Kidney tubule cell (primary cell): ENCODE measurements around the gene TRIM61.
"Not testable (repeated sequence)": the region's sequence is repeated elsewhere in the genome, so short reads cannot be mapped to it uniquely, and the experiment has no call there.

Source experiments
- DNase-seq: peaks from one replicate; pipeline ENCODE4 v3.0.0-alpha.2; 2018; ENCODE audit warnings: low spot score

TRIM61 gene

GRCh38 chr4:164956766-164957643 lies 20.5 kb downstream of the TRIM61 start:
- peak; percentile 81 for DNase-seq

- no peak for DNase-seq
Observed at GRCh38 chr4:164955107-164955805, 22.2 kb downstream of the TRIM61 start.

GRCh38 chr4:164952551-164952950 lies 24.9 kb downstream of the TRIM61 start:
- DNase-seq, result no peak

- DNase-seq, result no peak
Observed at GRCh38 chr4:164949448-164950143, 27.9 kb downstream of the TRIM61 start.

- DNase-seq, result no peak
Observed at GRCh38 chr4:164948975-164949374, 28.5 kb downstream of the TRIM61 start.

- not testable (repeated sequence) for DNase-seq
Observed at GRCh38 chr4:164948006-164948405, 29.5 kb downstream of the TRIM61 start.

- no peak for DNase-seq
Observed at GRCh38 chr4:164946810-164947209, 30.6 kb downstream of the TRIM61 start.

GRCh38 chr4:164945146-164945545 lies 32.3 kb downstream of the TRIM61 start:
- no peak for DNase-seq

GRCh38 chr4:164943192-164943591 lies 34.3 kb downstream of the TRIM61 start:
- no peak for DNase-seq

GRCh38 chr4:164937576-164938270 lies 39.7 kb downstream of the TRIM61 start:
- DNase-seq, result no peak

- DNase-seq, result not testable (repeated sequence)
Observed at GRCh38 chr4:164935865-164936606, 41.4 kb downstream of the TRIM61 start.

GRCh38 chr4:164935363-164935762 lies 42.1 kb downstream of the TRIM61 start:
- no peak for DNase-seq

- DNase-seq, result no peak
Observed at GRCh38 chr4:164933244-164933643, 44.2 kb downstream of the TRIM61 start.

GRCh38 chr4:164931551-164932324 lies 45.7 kb downstream of the TRIM61 start:
- DNase-seq, result no peak

- no peak for DNase-seq
Observed at GRCh38 chr4:164930647-164931046, 46.8 kb downstream of the TRIM61 start.

GRCh38 chr4:164927101-164927500 lies 50.4 kb downstream of the TRIM61 start:
- DNase-seq, result not testable (repeated sequence)

GRCh38 chr4:164926301-164926700 lies 51.2 kb downstream of the TRIM61 start:
- DNase-seq, result no peak

GRCh38 chr4:164924670-164925238 lies 52.7 kb downstream of the TRIM61 start:
- DNase-seq, result no peak

- DNase-seq, result no peak
Observed at GRCh38 chr4:164918956-164919355, 58.5 kb downstream of the TRIM61 start.
